OCI-M1 (cell line): ENCODE results near the gene KLK5.
"Not testable (repeated sequence)": the region's sequence is repeated elsewhere in the genome, so short reads cannot be mapped to it uniquely, and the experiment has no call there.

ENCODE experiments used
- DNase-seq: peaks from one replicate; lab custom pipeline; 2025; lab: John Stamatoyannopoulos, UW

The KLK5 gene

DNA sequence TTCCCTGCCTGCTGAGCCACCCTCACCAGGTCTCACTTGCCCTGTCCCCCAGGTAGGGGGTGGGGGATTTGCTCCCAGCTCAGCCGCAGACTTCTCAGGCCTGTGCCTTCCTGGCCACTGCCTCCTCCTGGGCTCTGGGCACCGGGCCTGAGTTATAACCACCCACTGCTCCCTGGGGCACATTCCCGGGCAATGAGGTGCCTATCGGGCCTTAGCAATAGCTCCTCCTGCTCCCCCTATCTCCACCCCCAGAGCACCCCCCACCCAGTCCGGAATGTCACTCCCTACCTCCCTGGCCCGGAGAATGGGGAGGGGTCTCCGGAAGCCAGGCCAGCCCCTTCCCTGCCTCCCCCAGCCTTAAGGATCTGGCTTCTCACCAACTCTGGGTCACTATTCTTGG is at the start of gene KLK5:
KLK5 (minus strand) TSS at position 129 of the 400 bp plus-strand sequence. CDS start 381 bp downstream, outside the sequence.
- no peak for DNase-seq

- no peak for DNase-seq
Observed at GRCh38 chr19:51002089-51002532, 49.3 kb upstream of the KLK5 start.

DNA sequence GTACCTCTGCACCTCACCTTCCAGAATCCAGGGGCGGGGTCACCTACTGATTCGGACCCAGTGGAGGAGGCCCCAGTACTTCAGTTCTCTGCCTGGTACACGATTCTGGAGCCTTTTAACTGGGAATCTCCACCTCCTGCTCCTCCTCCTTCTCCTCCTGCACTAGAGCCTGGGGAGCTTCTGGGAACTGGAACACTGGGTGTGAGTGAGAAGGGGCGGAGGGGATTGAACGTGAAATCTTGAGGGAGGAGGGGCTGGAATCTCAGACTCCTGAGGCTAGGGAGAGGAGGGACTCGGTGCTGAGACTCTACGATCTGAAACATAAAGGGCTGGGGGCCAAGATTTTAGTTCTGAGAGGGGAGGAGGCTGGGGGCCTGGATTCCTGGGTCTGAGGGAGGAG is 48.7 kb upstream of the KLK5 start, which contains the start of gene KLK8:
KLK8 (minus strand) TSS at position 90 of the 400 bp plus-strand sequence. CDS start 437 bp downstream, outside the sequence.
- no peak for DNase-seq

DNA sequence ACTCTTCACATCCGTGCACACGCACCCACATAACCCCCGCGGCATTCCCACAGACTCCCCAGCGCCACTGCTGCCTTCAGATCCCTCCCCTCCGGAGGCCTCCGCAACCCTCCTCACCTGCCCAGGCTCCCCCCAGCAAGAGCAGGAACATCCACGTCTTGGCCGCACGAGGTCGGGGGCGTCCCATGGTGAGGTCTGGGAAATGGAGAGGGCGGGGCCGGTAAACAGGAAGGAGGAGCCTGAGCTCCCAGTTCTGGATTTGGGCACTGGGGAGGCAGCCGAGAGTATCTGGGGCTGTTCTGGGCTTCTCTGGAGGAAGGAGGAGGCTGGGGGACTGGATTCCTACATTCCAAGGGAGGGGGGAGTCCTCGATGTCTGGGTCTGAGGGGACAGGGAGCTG is 48.1 kb upstream of the KLK5 start:
- DNase-seq = no peak

GRCh38 chr19:51000426-51000825 is 47.6 kb upstream of the KLK5 start:
- DNase-seq = no peak

DNA sequence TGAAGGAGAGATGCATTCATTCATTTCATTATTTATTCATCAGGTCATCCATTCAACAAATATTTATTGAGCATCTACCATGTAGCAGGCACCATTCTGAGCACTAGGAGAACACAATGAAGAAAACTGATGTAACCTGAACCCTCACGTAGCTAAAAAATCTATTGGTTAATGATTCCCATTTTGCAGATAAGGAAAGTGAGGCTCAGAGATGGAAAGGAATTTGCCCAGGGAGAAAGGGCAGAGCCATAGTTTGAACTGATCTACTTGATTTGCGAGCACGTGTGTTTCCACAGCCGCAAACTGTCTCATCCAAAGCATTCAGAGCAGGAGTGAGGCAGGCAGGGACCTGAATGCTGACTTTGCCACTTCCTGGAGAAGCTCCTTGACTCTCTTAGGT is 45.8 kb upstream of the KLK5 start:
- no peak for DNase-seq

GRCh38 chr19:50998061-50998460 is 45.2 kb upstream of the KLK5 start:
- no peak for DNase-seq

- peak; percentile 42 for DNase-seq
Observed at GRCh38 chr19:50994129-50994528, 41.3 kb upstream of the KLK5 start.

DNA sequence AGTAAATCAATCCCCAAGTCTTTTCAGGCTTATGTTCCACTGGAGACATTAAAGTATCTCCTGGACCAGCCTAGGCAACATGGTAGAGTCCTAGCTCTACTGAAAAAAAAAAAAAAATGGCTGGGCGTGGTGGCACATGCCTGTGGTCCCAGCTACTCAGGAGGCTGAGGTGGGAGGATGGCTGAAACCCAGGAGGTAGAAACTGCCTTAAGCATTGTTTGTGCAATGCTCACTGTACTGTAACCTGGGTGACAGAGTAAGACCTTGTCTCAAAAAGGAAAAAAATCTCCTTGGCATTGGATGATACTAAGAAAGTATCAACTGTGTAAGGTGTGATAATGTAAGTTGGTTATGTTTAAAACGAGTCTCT is 39.8 kb upstream of the KLK5 start:
- no peak for DNase-seq

DNA sequence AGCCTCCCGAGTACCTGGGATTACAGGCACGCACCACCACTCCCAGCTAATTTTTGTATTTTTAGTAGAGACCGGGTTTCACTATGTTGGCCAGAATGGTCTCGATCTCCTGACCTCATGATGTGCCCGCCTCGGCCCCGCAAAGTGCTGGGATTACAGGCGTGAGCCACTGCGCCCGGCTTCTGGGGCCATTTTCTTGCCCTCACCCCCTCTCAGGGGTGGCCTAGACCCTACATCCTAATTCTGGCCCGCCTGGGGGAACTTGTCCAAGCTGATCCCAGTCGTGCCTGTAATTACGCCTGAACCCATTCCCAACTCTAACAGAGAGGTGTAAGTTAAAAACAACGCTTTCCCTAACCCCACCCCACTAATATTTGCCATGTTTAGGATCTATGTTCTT is 31.6 kb upstream of the KLK5 start:
- not testable (repeated sequence) for DNase-seq

DNA sequence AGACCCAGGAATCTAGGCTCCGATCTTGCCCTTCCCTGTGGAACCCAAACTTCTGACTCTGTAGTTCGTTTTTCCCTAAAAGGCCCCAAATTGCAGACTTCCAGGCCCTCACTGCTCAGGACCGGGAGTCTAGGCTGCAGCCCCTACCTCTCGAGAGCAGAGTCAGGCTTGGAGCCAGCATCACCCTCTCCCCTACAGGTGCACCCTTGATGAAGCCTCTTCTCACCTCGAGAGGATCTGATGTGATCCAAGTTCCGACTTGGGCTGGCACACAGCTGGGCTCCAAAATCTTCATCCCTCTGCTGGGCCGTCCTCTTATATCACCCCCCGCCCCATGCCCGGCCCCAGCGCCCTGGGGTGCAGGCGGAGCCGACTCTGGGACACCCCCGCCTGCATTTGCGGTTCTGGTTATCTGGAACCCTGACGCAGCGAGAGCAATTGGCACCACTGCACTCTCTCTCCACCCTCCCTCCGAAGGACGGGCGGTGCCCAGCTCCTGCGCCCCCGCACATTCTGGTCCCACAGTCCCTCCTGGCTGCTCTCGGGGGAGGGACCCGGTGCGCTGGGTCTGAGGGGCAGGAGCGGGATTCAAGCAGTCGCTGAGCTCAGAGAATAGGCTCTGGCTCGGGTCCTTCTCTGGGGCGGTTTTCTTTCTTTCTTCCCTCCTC is 30.9 kb upstream of the KLK5 start, which contains the start of gene KLK7:
KLK7 (minus strand) TSS at position 293 of the 668 bp plus-strand sequence. CDS start 1,518 bp downstream, outside the sequence.
- no peak for DNase-seq

GRCh38 chr19:50982186-50982585 is 29.3 kb upstream of the KLK5 start:
- DNase-seq = no peak

DNA sequence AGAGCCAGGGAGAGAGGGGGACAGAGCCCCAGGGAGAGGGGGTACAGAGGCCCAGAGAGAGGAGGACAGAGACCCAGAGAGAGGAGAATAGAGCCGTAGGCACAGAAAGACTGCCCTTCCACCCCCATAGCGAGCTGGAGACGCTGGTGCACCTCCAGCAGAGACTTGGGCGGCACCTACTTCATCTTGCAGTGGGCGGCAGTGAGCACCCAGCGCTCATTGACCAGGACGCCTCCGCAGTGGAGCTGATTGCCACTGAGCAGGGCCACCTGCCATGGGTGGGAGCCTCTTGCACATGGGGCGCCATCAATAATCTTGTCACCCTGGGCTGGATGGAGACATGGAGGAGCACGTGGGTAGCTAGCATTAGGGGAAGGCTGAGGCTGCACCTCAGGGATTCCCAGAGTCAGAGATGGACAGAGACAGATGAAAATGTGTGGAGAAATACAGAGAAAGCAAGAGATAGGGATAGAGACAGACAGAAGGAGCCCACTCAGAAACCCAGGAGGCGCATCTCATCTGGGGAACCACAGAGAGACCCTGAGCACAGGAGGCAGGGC is 28.8 kb upstream of the KLK5 start:
- DNase-seq = no peak

- no peak for DNase-seq
Observed at GRCh38 chr19:50980208-50980607, 27.4 kb upstream of the KLK5 start.

GRCh38 chr19:50979758-50980157 is 26.9 kb upstream of the KLK5 start:
- no peak for DNase-seq

DNA sequence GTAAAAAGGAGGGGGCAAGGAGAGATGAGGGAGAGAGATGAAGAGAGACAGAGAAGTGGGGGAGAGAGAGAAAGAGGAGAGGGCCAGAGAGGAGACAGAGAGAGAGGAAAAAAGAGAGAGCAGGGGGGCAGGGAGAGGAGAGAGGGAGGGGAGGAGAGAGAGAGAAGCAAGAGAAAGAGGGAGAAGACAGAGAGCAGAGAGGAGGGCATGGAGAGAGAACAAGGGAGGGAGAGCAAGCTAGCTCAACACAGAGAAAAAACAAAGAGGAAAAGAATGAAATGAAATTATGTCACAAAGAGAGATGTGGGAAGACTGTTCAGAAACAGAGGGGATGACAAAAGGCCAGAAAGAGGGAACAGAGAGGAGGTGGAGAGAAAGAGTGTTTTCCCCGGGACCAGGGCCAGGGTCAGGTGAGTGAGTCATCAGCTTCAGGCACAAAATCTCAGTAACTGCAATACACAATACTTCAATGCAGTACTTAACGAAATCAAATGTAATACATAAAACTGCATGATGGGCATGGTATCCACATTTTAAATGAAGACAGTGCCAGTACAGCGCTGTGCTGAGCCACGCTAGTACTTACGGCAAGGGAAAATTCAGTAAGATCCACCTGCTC is 26.0 kb upstream of the KLK5 start:
- no peak for DNase-seq

- no peak for DNase-seq
Observed at GRCh38 chr19:50977626-50978025, 24.8 kb upstream of the KLK5 start.

DNA sequence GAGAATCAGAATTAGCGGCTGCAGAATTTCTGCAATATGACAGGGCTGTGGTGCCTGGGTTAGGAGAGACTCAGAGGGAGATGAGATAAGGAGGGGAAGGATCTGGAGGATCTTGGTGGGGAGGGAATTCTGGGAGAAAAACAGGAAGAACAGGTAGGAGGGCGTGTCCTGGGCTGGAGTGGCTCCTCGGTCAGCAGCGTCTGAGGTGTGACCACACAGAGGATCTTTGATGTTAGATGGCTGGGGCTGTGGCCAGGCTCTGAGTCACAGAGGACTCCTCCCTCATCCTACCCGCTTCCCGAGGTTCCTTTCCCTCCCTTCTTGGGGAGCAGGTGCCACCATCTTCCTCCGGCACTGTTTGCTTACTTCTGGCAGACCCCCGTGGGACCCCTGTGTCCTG is 22.9 kb upstream of the KLK5 start:
- no peak for DNase-seq

DNA sequence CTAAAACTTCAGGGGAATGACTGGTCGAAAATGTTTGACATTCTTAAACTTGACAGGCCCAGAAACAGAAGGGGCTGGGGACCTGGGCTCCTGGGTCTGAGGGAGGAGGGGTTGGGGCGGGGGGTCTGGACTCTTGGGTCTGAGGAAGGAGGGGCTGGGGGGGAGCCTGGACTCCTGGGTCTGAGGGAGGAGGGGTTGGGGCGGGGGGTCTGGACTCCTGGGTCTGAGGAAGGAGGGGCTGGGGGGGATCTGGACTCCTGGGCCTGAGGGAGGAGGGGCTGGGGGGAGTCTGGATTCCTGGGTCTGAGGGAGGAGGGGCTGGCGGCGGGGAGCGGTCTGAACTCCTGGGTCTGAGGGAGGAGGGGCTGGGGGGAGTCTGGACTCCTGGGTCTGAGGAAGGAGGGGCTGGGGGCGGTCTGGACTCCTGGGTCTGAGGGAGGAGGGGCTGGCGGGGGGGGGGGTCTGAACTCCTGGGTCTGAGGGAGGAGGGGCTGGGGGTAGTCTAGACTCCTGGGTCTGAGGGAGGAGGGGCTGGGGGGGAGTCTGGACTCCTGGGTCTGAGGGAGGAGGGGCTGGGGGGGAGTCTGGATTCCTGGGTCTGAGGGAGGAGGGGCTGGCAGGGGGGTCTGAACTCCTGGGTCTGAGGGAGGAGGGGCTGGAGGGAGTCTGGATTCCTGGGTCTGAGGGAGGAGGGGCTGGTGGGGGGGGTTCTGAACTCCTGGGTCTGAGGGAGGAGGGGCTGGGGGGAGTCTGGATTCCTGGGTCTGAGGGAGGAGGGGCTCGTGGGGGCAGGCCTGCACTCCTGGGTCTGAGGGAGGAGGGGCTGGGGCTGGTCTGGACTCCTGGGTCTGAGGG is 22.1 kb upstream of the KLK5 start:
- no peak for DNase-seq

GRCh38 chr19:50972795-50973376 is 20.0 kb upstream of the KLK5 start:
- no peak for DNase-seq

DNA sequence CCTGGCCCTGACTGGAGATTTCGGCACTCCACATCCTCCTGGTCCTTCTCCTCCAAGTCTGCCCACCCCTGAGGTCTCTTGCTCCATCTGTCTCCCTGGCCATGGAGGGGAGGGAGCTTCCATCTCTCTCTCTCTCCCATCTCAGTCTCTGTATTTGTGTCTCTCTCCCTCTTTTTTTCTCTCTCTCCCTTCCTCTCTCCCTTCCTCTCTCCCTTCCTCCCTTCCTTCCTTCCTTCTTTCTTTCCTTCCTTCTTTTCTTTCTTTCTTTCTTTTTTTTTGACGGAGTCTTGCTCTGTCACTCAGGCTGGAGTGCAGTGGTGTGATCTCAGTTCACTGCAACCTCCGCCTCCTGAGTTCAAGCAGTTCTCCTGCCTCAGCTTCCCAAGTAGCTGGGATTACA is 17.0 kb upstream of the KLK5 start:
- DNase-seq = not testable (repeated sequence)

GRCh38 chr19:50969413-50969760 is 16.5 kb upstream of the KLK5 start, which contains the start of gene KLK6:
Gene KLK6, minus strand, starts transcription at chr19:50969591. Its CDS starts 1,487 bp downstream, at chr19:50968104.
- no peak for DNase-seq
